NB4 (cell line): ENCODE measurements around the gene KAT6B.

ENCODE experiments used
- DNase-seq: peaks from one replicate; pipeline ENCODE4 v3.0.0; 2010; ENCODE audit warnings: low read depth
- H3K4me3 ChIP-seq: one replicate; pipeline ENCODE4 v1.5.1; 2011; ENCODE audit warnings: mild to moderate bottlenecking, low read depth, low read length, moderate library complexity
- MAX ChIP-seq: IDR thresholded peaks from 2 replicates; pipeline ENCODE4 v1.6.1; 2011; ENCODE audit warnings: low read depth, low read length
- MYC ChIP-seq: IDR thresholded peaks from 2 replicates; pipeline ENCODE4 v1.6.1; 2011; ENCODE audit warnings: low read depth, low read length
- POLR2A ChIP-seq: IDR thresholded peaks from 2 replicates; pipeline ENCODE4 v1.6.1; 2011; ENCODE audit warnings: mild to moderate bottlenecking; ENCODE audit not compliant: insufficient read length; ENCODE audit errors: extremely low read depth
- TF ChIP-seq, protein P1 (sequence below): IDR thresholded peaks from one replicate; pipeline ENCODE4 v1.5.1; 2012; ENCODE audit warnings: low read depth, low read length

The KAT6B gene

GRCh38 chr10:74929197-74929596 lies 102.8 kb downstream of the KAT6B start:
- no peak overlapping the region for H3K4me3 ChIP-seq
- no peak for TF ChIP-seq MAX
- no peak for TF ChIP-seq POLR2A
- no peak for TF ChIP-seq MYC
- TF ChIP-seq, protein P1, sequence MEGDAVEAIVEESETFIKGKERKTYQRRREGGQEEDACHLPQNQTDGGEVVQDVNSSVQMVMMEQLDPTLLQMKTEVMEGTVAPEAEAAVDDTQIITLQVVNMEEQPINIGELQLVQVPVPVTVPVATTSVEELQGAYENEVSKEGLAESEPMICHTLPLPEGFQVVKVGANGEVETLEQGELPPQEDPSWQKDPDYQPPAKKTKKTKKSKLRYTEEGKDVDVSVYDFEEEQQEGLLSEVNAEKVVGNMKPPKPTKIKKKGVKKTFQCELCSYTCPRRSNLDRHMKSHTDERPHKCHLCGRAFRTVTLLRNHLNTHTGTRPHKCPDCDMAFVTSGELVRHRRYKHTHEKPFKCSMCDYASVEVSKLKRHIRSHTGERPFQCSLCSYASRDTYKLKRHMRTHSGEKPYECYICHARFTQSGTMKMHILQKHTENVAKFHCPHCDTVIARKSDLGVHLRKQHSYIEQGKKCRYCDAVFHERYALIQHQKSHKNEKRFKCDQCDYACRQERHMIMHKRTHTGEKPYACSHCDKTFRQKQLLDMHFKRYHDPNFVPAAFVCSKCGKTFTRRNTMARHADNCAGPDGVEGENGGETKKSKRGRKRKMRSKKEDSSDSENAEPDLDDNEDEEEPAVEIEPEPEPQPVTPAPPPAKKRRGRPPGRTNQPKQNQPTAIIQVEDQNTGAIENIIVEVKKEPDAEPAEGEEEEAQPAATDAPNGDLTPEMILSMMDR = no peak
- no peak for DNase-seq

- TF ChIP-seq POLR2A (no peak), MAX (no peak), MYC (no peak)
- TF ChIP-seq, protein P1 = no peak
- DNase-seq = no peak
- no peak overlapping the region for H3K4me3 ChIP-seq
These were observed 104.6 kb downstream of the KAT6B start for GRCh38 chr10:74930965-74931364.

DNA sequence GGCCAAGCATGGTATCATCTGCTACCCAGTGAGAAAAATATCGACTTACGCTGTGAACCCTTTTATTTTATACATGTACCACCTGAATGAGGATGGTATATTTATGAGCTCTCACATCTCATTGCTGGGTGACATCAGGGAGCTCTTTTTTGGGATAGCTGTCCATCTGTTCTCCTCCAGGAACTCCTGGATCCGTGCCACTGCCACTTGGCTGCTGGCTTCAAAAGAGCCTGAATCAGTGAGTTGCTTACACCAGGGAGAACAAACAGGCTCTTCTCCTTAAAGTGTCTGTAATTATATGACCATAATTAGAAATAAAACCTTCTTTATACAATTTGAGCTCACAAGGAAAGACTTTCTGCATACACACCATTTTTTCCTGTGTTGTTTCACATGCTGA lies 106.2 kb downstream of the KAT6B start:
- H3K4me3 ChIP-seq = no peak overlapping the region
- DNase-seq = no peak
- TF ChIP-seq MAX = no peak
- TF ChIP-seq POLR2A = no peak
- no peak for TF ChIP-seq MYC
- TF ChIP-seq, protein P1 = no peak

DNA sequence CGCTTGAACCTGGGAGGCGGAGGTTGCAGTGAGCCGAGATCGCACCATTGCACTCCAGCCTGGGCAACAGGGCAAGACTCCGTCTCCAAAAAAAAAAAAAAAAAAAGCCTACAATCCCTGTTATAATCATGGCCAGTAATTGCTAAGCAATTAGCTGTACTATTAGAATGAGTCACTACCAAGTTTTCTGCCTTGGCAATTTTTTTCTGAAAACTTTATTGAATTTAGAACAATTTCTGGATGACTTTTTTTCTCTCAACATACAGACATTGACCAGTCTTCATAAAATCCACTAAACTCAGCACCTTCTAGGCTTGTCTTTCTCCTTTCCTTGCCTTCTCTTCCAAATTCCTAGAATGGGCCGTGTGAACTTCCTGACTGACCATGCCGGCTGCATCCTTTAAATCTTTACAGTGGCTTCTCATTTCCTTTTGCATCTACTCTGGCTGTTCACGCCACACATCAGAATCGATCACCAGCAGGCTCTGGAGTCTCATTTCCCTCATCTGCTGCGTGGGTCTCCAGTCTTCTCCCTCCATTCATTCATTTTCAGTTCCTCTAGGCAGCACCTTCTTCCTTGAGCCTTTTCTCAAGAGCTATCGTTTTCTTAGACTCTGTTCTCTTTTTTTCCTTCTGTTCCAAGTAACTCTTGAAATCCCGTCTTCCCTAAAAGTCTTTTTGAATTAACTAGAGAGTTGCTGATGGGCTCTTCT lies 107.9 kb downstream of the KAT6B start:
- TF ChIP-seq MYC (no peak), MAX (no peak)
- TF ChIP-seq, protein P1 = no peak
- DNase-seq = no peak
- no peak overlapping the region for H3K4me3 ChIP-seq

- no peak for DNase-seq
- no peak overlapping the region for H3K4me3 ChIP-seq
- TF ChIP-seq POLR2A (no peak), MAX (no peak), MYC (no peak)
- TF ChIP-seq, protein P1 = no peak
These were observed 110.3 kb downstream of the KAT6B start for GRCh38 chr10:74936577-74937265.
